ENCODE measurements around the gene WDFY2.
"Not testable (repeated sequence)": the region's sequence is repeated elsewhere in the genome, so short reads cannot be mapped to it uniquely, and the experiment has no call there.

DNA sequence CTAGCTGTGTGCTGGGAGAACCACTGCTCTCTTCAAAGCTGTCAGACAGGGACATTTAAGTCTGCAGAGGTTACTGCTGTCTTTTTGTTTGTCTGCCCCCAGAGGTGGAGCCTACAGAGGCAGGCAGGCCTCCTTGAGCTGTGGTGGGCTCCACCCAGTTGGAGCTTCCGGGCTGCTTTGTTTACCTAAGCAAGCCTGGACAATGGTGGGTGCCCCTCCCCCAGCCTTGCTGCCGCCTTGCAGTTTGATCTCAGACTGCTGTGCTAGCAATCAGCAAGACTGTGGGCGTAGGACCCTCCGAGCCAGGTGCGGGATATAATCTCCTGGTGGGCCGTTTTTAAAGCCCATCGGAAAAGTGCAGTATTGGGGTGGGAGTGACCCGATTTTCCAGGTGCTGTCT lies 111.4 kb downstream of the WDFY2 start:
- TF ChIP-seq, protein P1, sequence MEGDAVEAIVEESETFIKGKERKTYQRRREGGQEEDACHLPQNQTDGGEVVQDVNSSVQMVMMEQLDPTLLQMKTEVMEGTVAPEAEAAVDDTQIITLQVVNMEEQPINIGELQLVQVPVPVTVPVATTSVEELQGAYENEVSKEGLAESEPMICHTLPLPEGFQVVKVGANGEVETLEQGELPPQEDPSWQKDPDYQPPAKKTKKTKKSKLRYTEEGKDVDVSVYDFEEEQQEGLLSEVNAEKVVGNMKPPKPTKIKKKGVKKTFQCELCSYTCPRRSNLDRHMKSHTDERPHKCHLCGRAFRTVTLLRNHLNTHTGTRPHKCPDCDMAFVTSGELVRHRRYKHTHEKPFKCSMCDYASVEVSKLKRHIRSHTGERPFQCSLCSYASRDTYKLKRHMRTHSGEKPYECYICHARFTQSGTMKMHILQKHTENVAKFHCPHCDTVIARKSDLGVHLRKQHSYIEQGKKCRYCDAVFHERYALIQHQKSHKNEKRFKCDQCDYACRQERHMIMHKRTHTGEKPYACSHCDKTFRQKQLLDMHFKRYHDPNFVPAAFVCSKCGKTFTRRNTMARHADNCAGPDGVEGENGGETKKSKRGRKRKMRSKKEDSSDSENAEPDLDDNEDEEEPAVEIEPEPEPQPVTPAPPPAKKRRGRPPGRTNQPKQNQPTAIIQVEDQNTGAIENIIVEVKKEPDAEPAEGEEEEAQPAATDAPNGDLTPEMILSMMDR (IDR thresholded peaks at IDR 0.05; ENCODE audit: poor library complexity, severe bottlenecking): not testable (repeated sequence)
- not testable (repeated sequence) for TF ChIP-seq RAD21 (conservative IDR thresholded peaks at IDR 0.05)
